RCC 7860 (cell line): Measurements from ENCODE around the gene GLP1R.

Experiments
- DNase-seq: peaks from one replicate; pipeline ENCODE4 v3.0.0-alpha.2; 2015; ENCODE audit warnings: low spot score
- FAIRE-seq: peaks from 2 replicates; lab custom pipeline; 2012; peaks lifted over from hg19 to GRCh38; lab: Jason Lieb, UNC

GLP1R gene

GRCh38 chr6:39061588-39061987 lies 13.0 kb downstream of the GLP1R start:
- DNase-seq (no peak), FAIRE-seq (no peak)

- no peak for FAIRE-seq
- DNase-seq: no peak
These were observed 13.6 kb downstream of the GLP1R start for GRCh38 chr6:39062014-39062740.

DNA sequence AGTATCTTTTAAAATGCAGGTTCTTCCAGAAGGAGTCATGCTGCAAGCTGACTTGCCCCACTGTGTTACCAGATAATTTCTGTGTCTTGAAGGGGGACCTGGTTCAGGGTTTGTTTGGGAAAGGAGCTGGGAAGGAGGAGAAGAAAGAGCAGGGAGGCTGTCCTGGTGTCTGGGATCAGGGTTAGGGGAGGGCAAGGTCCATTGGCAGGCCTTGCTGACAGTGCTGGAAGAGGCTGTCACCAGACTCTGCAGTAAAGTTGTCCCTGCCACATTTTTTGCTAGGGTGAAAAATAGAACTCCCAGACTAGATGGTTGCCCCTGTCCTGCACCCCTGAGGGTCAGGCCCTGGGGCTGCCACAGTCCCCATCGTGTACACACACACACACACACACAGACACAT lies 14.9 kb downstream of the GLP1R start:
- DNase-seq (no peak), FAIRE-seq (no peak)

DNA sequence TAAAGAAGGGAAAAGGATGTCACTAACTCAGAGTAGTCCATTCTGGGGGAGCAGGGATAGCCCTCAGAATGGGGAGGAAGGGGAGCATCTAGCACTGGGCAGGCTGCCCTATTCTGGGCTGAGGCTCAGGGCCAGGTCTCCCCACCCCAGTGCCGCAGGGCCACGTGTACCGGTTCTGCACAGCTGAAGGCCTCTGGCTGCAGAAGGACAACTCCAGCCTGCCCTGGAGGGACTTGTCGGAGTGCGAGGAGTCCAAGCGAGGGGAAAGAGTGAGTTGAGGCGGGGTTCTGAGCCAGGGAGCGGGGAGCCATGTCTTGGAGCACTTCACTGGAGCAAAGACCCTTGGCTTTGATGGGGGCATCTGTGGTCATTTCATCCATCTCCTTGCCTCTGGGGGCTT lies 17.0 kb downstream of the GLP1R start:
- FAIRE-seq (no peak), DNase-seq (no peak)

DNA sequence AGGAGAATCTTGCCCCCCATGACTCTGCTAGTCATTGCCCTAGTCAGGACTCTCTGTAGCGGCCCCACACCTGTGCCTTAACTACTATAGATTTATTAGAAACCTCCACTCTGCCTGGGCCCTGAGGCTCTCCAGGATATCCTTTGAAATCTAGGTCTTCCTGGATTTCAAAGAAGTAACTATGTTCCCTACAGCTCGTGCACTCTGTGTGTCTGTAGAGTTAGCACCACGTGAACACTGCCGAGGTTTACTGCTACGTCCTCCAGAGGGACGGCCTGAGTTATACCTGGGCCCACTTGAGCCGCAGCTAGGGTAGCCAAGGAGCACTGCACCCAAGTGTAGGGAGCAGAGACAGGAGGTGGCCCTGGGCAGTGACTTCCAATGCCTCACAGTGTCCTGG lies 19.8 kb downstream of the GLP1R start:
- DNase-seq (no peak), FAIRE-seq (no peak)

DNA sequence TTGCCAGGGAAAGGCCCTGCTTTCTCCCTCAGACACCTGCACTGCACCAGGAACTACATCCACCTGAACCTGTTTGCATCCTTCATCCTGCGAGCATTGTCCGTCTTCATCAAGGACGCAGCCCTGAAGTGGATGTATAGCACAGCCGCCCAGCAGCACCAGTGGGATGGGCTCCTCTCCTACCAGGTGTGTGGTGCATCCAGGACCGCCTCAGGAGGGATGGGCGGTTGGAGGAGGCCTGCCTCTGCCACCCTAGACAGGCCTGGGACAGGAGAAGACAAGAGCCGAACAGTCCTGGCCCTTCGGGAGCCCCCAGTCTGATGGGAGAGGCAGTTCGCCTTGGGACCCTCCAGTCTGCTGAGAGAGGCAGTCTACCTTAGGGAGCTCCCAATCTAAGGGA lies 24.2 kb downstream of the GLP1R start:
- FAIRE-seq (no peak), DNase-seq (no peak)

DNA sequence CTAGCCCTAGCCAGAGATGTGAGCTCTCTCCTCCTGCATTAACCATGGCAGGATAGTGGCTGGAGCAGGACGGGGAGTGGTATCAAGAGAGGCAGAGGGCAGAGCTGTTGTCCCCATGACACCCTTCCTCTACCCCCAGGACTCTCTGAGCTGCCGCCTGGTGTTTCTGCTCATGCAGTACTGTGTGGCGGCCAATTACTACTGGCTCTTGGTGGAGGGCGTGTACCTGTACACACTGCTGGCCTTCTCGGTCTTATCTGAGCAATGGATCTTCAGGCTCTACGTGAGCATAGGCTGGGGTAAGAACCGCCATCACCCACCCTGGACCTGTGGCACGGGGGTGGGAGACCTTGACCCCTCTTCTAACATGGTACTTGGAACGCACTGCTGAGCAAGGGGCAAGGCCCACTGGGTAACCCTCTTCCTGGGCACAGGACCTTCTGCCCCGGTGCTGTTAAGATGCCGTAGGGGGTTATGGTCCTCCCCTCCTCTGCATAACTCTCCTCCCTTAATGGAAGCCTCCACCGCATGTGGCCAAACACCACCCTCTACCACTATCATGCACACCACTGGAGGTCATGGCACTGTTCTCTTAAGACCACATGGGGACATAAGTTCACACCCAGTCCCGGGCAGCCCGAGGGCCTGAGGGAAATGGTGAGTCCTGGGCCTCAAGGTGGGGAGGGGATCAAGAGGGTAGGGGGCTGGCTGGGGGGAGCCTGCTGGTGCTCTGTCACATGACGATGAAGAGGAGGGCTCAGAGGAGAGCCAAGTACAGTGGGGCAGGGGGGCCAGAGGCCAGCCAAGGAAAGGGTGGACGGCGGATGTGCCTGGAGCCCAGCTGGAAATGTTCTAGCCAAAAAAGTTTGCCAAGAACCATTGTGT lies 25.1 kb downstream of the GLP1R start:
- no peak for FAIRE-seq
- DNase-seq: no peak

- no peak for DNase-seq
- FAIRE-seq: no peak
These were observed 25.9 kb downstream of the GLP1R start for GRCh38 chr6:39074486-39074885.

- FAIRE-seq (no peak), DNase-seq (no peak)
These were observed 26.6 kb downstream of the GLP1R start for GRCh38 chr6:39075010-39075686.

GRCh38 chr6:39075807-39076622 lies 27.4 kb downstream of the GLP1R start:
- DNase-seq: no peak
- no peak for FAIRE-seq

DNA sequence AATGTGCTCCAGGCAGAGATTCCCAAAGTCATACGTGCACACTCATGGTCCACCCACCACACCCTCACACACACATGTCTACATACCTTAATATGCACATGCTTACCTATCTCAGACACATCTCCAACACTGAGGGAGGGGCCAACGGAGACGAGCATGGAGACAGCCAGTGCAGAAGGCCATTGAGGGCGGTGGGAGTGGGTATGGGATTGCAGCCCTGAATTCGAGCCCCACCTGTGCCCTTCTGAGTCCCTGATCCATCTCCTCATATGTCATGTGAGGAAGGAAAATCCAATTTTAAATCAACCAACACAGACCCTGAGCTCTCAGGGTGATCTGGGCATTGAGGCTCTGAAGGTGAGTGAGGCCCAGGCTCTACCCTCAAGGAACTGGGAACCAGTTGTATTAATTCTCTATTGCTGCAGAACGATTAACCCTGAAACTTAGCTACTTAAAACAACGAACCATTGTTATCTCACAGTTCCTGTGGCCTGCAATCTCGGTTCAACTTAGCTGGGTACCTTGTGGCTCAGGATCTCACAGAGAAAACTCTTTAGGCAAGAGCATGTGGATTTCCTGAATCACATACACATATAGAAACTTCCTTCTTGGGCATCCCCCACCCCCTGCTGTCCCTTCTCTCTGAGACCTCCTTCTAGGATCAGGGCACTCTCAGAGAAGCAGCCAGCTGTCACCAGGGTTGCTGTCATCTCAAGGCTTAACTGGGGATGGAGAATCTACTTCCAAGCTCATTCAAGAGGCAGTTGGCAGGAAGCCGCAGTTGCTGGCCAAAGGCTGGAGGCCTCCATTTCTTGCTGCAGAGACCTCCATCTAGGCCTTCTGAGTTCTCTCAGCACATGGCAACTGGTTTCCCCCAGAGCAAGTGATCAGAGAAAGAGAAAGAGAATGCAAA lies 28.3 kb downstream of the GLP1R start:
- DNase-seq (no peak), FAIRE-seq (no peak)

- FAIRE-seq (no peak), DNase-seq (no peak)
These were observed 29.5 kb downstream of the GLP1R start for GRCh38 chr6:39077882-39078594.

DNA sequence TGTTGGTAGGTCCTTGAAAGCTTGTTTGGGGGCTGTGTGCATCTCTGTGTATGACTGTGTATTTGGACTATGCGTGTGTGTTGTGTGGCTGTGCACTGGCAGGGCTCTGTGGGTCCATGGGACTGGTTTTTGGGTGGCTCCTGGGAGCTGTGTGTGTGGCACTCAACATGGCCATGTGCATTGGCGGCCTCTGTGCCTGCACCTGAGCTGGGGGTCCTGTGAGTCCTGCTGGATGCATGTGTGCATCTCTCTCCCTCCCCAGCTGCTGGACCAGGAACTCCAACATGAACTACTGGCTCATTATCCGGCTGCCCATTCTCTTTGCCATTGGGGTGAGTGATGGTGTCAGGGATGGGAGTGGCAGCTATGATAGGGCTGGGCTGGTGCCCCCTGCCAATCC lies 30.1 kb downstream of the GLP1R start:
- no peak for FAIRE-seq
- DNase-seq: no peak

GRCh38 chr6:39079197-39080125 lies 30.9 kb downstream of the GLP1R start:
- no peak for FAIRE-seq
- DNase-seq: no peak

DNA sequence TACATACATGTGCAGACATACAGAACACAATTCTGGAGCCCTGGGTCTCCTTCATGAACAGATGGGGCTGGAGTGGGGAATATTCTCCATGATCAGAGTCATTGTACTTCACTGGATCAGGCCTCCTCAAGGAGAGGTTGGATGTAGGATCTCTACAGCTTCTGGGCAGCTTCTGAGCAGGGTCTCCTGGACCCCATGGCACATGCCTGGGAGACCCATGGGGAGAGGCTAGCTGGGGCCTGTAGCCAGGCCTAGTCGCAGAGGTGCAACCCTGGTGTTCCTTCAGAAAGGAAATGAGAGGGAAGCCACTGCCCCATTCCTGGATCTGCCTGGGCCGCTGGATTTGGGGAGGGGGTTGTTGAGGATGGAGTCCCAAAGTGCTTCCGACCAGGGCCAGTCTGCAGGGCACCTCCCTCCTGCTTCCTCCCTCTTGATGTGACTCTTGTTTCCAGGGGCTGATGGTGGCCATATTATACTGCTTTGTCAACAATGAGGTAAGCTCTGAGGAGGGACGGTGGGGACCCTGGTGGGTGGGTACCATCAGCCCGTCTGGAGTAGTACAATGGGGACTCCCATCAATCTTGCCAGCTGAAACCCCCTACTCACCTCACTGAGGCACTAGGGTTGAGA lies 31.8 kb downstream of the GLP1R start:
- FAIRE-seq: no peak
- DNase-seq: no peak

DNA sequence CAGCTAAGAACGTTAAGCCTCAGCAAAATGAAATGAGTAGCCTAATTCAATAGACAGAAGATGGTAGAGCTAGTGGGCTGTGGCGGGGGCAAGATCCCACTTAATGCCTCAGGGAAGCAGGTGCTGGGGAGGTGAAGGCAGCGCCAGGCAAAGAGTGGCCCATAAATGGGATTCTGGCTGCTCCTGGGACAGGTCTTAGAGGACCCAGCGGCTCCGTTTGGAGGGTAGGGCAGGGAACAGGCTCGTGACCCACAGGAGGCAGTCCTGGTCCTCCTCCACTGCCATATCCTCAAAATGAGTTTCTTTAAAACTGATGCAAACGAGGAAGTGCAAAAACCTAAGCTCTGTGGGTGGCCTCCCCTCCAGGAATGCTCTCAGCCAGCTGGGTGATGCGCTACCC lies 33.7 kb downstream of the GLP1R start:
- DNase-seq: no peak

DNA sequence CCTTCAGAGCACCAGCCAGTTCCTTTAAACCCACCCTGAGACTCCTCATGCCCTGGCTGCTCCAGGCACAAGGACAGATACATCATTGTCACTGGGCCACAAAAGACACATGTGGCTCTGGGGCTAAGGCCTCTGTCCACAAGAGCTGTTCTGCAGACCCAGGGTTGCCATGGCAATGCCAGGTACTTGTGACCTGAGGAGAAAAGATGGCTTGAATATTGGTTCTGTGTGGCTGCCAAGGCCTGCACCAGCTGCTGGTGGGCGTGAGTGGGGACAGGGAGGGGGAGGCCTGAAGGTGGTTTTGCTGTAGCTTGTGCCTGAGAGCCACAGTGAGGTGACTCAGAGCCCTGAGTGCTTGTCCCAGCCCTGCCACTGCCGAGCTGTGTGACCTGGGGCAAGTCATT lies 34.7 kb downstream of the GLP1R start:
- FAIRE-seq (no peak), DNase-seq (no peak)

More for the DNA sequence above, 33.7 kb downstream of the GLP1R start:
- no peak for FAIRE-seq

DNA sequence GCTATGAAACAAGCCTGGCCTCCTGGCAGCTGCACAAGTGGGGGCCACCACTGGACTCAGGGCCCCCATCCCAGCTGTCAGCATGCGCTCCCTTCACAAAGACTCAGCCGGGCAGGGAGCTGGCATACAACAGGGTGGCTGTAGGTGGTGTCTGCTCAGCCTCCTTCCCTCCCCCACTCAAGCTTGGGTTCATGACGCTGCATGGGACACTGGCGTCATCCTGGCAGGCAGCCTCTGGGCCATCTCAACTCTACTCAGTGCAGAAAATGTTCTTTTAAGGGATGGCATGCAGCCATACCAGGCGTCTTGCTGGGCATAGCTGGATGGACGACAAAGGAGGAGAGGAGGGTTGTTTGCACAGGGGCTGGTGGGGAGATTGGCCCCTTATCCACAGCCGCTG lies 35.9 kb downstream of the GLP1R start:
- DNase-seq (no peak), FAIRE-seq (no peak)
